CD4-positive, alpha-beta T cell treated with Interferon gamma for 1 hour (primary cell): ENCODE results near the gene CYSLTR1.
"Not testable (repeated sequence)": the region's sequence is repeated elsewhere in the genome, so short reads cannot be mapped to it uniquely, and the experiment has no call there.

ENCODE experiments used
- DNase-seq: peaks from one replicate; pipeline ENCODE4 v3.0.0-alpha.2; 2020

CYSLTR1 gene, protein sequence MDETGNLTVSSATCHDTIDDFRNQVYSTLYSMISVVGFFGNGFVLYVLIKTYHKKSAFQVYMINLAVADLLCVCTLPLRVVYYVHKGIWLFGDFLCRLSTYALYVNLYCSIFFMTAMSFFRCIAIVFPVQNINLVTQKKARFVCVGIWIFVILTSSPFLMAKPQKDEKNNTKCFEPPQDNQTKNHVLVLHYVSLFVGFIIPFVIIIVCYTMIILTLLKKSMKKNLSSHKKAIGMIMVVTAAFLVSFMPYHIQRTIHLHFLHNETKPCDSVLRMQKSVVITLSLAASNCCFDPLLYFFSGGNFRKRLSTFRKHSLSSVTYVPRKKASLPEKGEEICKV

GRCh38 chrX:78327370-78328086 is at the start of gene CYSLTR1:
Gene CYSLTR1 (minus strand): TSS chrX:78327611. CDS start chrX:78273746, 53,865 bp downstream.
- DNase-seq: peak; percentile 1

DNA sequence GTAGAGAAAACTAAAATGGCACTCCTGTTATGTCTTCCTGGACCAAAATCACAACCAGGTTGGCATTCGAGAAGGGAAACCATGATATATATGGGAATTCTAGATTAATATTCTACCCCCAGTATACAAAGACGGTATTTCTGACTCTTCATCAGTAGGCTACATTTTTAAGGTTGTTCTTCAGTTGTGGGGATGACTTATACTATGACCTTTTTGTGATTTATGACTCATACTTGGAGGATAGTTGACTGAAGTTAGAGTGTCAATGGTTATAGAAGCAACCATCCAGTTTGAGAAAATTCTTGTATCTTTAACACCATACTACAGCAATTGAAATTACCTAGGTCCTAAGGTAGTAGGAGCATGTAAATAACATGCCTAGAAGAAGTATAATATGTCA is 49.8 kb upstream of the CYSLTR1 start:
- DNase-seq: no peak

GRCh38 chrX:78375894-78376293 is 48.5 kb upstream of the CYSLTR1 start:
- DNase-seq: no peak

DNA sequence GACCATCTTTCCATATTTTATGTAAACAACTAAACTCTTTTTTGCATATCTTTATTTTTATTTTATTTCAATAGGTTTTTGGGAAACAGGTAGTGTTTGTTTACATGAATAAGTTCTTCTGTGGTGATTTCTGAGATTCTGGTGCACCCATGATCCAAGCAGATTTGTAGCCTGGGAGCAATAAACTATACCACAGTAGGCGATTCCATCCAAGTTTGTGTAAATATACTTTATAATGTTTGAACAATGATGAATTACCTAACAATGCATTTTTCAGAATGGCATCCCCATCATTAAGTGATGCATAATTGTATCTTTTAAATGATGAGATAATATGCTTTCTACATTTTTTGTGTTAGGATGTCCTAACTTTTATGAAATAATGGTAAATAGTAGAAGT is 39.2 kb upstream of the CYSLTR1 start:
- no peak for DNase-seq

DNA sequence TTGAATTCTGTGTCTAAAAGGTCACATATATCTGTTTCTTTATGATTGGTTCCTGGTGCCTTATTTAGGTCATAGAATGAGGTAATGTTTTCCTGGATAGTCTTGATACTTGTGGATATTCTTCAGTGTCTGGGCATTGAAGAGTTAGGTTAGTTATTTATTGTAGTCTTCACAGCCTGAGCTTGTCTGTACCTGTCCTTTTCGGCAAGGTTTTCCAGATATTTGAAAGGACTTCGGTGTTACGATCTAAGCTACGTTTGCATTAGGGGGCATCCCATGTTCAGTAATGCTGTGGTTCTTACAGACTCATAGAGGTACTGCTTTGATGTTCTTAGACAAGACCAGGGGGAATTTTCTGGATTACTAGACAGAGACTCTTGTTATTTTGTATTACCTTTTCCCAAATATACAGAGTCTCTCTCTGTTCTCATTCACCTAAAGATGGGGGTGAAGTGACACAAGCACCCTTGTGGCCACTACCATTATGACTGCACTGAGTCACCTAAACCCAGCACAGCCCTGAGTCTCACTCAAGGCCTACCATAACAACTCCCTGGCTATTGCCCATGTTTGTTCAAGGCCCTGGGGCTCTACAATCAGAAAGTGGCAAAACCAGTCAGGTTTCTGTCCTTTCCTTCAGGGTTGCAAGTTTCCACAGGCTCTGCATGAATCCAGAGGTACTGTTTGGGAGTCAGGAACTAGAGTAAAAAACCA is 30.1 kb upstream of the CYSLTR1 start:
- DNase-seq: no peak

DNA sequence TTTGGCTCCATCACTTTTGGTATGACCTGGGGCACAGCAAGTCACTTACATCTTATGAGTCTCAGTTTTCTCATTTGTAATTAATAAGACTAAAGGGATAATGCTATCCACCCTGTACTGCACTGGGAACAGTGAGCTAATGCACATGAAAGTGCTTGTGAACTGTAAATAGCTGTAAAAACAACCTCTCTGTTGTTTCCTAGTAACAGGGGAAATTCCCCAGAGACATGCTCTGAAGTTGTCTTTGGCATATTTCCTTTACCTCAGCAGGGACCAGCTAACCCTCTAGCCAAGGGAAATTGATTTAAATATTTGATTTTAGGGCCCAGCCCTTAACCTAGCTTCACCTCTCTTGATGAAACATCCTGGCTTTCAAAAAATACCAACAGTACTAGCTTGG is 6.1 kb upstream of the CYSLTR1 start:
- peak; percentile 7 for DNase-seq

- DNase-seq: no peak
Measured at GRCh38 chrX:78331708-78332107, 4.3 kb upstream of the CYSLTR1 start.

- DNase-seq: no peak
Measured at GRCh38 chrX:78330540-78330939, 3.1 kb upstream of the CYSLTR1 start.

- DNase-seq: no peak
Measured at GRCh38 chrX:78330068-78330467, 2.7 kb upstream of the CYSLTR1 start.

DNA sequence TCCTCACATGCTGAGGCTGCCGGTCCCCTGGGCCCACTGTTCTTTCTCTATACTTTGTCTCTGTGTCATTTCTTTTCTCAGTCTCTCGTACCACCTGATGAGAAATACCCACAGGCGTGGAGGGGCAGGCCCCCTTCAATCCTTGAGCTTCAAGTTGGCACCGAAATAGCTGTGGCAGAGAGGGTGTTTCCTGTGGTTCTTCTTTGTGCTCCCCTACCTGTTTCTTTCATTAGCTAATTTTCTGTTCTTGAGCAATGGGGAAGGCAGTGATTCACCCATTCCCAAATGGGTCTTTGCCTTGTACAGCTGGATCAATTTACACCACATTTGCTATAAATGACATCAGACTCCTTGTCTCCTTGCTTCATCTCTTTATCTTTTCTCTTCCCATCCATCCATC is 2.1 kb upstream of the CYSLTR1 start:
- peak; percentile 22 for DNase-seq

- no peak for DNase-seq
Measured at GRCh38 chrX:78326401-78326800, 1.0 kb downstream of the CYSLTR1 start.

DNA sequence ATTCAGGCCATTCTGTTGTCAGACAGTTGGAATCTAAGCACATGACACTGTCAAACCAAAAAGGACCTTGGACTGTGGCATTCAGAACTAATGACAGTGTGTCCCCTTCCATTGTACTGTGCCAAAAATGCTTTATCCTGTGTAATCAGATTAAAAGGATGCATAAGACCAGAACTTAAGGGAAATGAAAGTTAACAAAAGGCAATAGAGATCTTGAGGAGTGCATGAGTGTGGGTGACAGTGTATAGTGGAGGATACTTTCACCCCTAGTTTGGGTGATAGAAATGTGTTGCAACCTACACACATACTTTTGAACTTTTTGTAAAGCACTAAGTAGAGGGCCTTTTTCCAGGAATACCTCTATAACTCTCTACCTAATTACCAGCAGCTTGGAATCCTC is 4.5 kb downstream of the CYSLTR1 start:
- DNase-seq: no peak

DNA sequence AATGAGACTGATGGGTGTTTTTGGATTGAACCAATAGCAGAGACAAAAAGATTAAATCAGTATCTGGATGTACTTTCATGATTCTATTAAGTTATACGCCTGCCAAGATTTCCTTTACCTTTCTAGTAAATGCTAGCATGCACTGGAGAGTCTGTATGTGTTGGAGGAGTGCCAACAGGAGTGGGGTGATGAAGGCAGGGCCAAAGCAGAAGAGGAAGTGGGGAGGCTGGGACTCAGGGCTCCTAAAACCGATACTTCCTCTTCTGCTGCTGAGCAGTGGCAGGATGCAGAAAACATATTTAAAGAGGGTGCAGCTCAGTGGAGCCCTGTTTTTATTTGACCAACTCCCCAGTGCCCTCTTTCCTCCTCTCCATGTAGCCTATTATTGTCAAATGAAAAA is 5.6 kb downstream of the CYSLTR1 start:
- peak; percentile 71 for DNase-seq

GRCh38 chrX:78316265-78316664 is 11.1 kb downstream of the CYSLTR1 start:
- DNase-seq: no peak

GRCh38 chrX:78315745-78316144 is 11.7 kb downstream of the CYSLTR1 start:
- DNase-seq: no peak

- DNase-seq: no peak
Measured at GRCh38 chrX:78314561-78314960, 12.8 kb downstream of the CYSLTR1 start.

- DNase-seq: no peak
Measured at GRCh38 chrX:78313526-78313925, 13.9 kb downstream of the CYSLTR1 start.

GRCh38 chrX:78307665-78308064 is 19.7 kb downstream of the CYSLTR1 start:
- no peak for DNase-seq

DNA sequence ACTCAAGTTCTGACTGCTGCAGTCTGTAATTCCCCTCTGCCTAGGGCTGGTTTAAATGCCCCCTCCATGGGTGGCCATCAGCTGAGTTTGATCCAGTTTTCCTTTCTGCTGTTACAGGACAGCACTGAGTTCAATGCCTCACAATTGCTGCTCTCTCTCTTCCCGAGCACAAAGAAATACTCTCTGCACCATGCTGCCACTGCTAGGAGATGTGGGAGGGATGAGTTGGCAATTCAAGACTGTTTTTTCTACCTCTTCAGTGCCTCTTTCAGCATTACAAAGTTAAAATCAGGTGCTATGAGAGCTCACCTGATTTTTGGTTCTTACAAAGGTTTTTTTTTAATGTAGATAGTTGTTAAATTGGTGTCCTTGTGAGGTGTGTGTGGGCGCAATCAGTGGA is 24.3 kb downstream of the CYSLTR1 start:
- no peak for DNase-seq

GRCh38 chrX:78300933-78301332 is 26.5 kb downstream of the CYSLTR1 start:
- not testable (repeated sequence) for DNase-seq

DNA sequence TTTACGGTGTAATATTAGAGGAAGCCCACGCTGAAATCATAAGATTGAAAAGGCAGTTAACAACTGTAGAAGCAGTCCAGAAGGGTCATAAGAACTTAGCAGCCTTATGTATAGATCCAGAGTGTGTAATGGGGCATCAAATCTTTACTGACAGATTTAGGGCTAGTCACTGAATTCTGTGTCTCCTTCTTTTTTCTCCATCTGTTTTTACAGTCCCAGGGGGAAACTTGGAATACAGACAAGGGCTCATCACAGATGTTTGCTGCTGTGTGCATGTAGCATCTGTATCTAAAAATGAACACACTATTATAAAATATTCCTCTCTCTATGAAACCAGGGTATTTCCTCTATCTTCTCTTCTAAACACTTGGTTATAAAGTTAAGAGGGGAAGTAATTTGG is 43.9 kb downstream of the CYSLTR1 start:
- no peak for DNase-seq

GRCh38 chrX:78237127-78237526 is 90.3 kb downstream of the CYSLTR1 start:
- DNase-seq: no peak

DNA sequence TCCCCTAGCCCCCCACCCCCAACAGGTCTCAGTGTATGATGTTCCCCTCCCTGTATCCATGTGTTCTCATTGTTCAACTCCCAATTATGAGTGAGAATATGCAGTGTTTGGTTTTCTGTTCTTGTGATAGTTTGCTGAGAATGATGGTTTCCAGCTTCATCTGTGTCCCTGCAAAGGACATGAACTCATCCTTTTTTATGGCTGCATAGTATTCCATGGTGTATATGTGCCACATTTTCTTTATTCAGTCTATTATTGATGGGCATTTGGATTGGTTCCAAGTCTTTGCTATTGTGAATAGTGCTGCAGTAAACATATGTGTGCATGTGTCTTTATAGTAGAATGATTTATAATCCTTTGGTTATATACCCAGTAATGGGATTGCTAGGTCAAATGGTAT is 101.4 kb downstream of the CYSLTR1 start:
- DNase-seq: not testable (repeated sequence)
